WTC11 (cell line): Measurements from ENCODE around the gene STAMBPL1. TPM values are rescaled to one million over a fixed set of nuclear protein-coding genes. Genes with fewer than 3 reads are reported as not detected.
"Not testable (repeated sequence)": the region's sequence is repeated elsewhere in the genome, so short reads cannot be mapped to it uniquely, and the experiment has no call there.

Experiments
- ATAC-seq: fragments of 200-7000 bp; cut with Tn5 transposase; 2 replicates; pipeline ENCODE4 v1.10.0; 2021; ENCODE audit warnings: mild to moderate bottlenecking, moderate library complexity
- CTCF ChIA-PET: fragments of 300-600 bp; sonication (Branson Sonifier 250); formaldehyde crosslinking; loops from one replicate; lab custom pipeline; 2021; ENCODE audit warnings: antibody characterized with exemption; lab: Charles Lee
- POLR2A ChIA-PET: fragments of 350-600 bp; sonication (Branson Sonifier 250); formaldehyde crosslinking; loops from one replicate; lab custom pipeline; 2021; ENCODE audit warnings: antibody characterized with exemption; lab: Charles Lee
- DNase-seq: peaks from one replicate; pipeline ENCODE4 v3.0.0; 2021; ENCODE audit warnings: low spot score
- H3K27ac Mint-ChIP-seq: 2 replicates; pipeline ENCODE4 v1.8.0; 2021; ENCODE audit warnings: mixed read lengths
- H3K27me3 Mint-ChIP-seq: 2 replicates; pipeline ENCODE4 v1.8.0; 2021; ENCODE audit warnings: low read depth, mild to moderate bottlenecking, moderate library complexity, mixed read lengths
- H3K36me3 Mint-ChIP-seq: 2 replicates; pipeline ENCODE4 v1.8.0; 2021; ENCODE audit warnings: mixed read lengths
- H3K4me1 Mint-ChIP-seq: 2 replicates; pipeline ENCODE4 v1.8.0; 2022; ENCODE audit warnings: mixed read lengths
- H3K4me3 Mint-ChIP-seq: 2 replicates; pipeline ENCODE4 v1.8.0; 2021; ENCODE audit warnings: mild to moderate bottlenecking, moderate library complexity, mixed read lengths
- H3K9me3 Mint-ChIP-seq: 2 replicates; pipeline ENCODE4 v1.8.0; 2021; ENCODE audit warnings: mixed read lengths
- ATF2 ChIP-seq: sonication (generic); formaldehyde crosslinking; IDR thresholded peaks from 2 replicates; pipeline ENCODE4 v1.8.1; 2022; ENCODE audit warnings: low read depth, missing genetic modification reagents, borderline replicate concordance
- CREM ChIP-seq: sonication (generic); formaldehyde crosslinking; IDR thresholded peaks from 2 replicates; pipeline ENCODE4 v1.8.1; 2022; ENCODE audit warnings: mild to moderate bottlenecking, missing genetic modification reagents, moderate library complexity
- GABPB1 ChIP-seq: sonication (generic); formaldehyde crosslinking; IDR thresholded peaks from 2 replicates; pipeline ENCODE4 v1.8.1; 2023; ENCODE audit warnings: mild to moderate bottlenecking, missing genetic modification reagents
- MYBL2 ChIP-seq: sonication (generic); formaldehyde crosslinking; IDR thresholded peaks from 2 replicates; pipeline ENCODE4 v1.8.1; 2023; ENCODE audit warnings: mild to moderate bottlenecking, moderate library complexity, missing genetic modification reagents
- TCF7 ChIP-seq: sonication (generic); formaldehyde crosslinking; IDR thresholded peaks from 2 replicates; pipeline ENCODE4 v1.8.0; 2022; ENCODE audit warnings: mild to moderate bottlenecking, low read depth, missing genetic modification reagents, moderate library complexity
- TEAD1 ChIP-seq: sonication (generic); formaldehyde crosslinking; IDR thresholded peaks from 2 replicates; pipeline ENCODE4 v1.8.0; 2022; ENCODE audit warnings: mild to moderate bottlenecking, missing genetic modification reagents
- ZNF425 ChIP-seq: fragments of 250-450 bp; sonication (Bioruptor Pico); conservative IDR thresholded peaks from 2 replicates; pipeline ENCODE4 v1.9.0; 2021; ENCODE audit warnings: mild to moderate bottlenecking
- total RNA-seq: library from RNA; stranded (reverse); gene quantifications from 3 replicates; pipeline ENCODE4 v1.2.3, GENCODE V29; 2021
- TF ChIP-seq, protein P1 (sequence below): fragments of 250-450 bp; sonication (Bioruptor Pico); IDR thresholded peaks from 2 replicates; pipeline ENCODE4 v1.9.0; 2021; ENCODE audit warnings: mild to moderate bottlenecking, borderline replicate concordance
- TF ChIP-seq, protein P2 (sequence below): sonication (generic); formaldehyde crosslinking; IDR thresholded peaks from 2 replicates; pipeline ENCODE4 v1.8.0; 2023; ENCODE audit warnings: missing genetic modification reagents, mild to moderate bottlenecking, borderline replicate concordance
- TF ChIP-seq, protein P3 (sequence below): fragments of 200-600 bp; IDR thresholded peaks from 2 replicates; pipeline ENCODE4 v1.8.0; 2022; ENCODE audit warnings: antibody characterized with exemption

STAMBPL1 gene
- total RNA-seq, 1 experiment from 2014 or later, result 3.9 TPM

DNA sequence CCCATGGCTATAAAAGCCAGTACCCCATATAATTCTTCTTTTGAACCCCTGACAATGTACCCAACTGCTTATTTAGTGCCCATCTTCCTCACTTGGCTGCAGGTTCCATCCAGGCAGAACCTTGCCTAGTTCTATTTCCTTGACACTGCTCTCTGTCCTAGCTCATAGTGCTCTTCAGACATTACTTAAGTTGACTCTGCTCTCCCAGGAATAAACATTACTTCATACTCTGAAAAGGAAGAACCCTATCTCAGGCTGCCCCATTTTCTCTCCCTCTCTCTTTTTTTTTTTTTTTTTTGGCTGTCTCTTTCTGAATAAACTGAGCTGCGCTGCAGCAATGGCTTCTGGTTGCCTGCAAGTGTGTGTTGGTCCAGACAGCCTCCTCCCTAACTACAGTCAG, 51.5 kb downstream of the STAMBPL1 start (continued):
- TF ChIP-seq, protein P1, sequence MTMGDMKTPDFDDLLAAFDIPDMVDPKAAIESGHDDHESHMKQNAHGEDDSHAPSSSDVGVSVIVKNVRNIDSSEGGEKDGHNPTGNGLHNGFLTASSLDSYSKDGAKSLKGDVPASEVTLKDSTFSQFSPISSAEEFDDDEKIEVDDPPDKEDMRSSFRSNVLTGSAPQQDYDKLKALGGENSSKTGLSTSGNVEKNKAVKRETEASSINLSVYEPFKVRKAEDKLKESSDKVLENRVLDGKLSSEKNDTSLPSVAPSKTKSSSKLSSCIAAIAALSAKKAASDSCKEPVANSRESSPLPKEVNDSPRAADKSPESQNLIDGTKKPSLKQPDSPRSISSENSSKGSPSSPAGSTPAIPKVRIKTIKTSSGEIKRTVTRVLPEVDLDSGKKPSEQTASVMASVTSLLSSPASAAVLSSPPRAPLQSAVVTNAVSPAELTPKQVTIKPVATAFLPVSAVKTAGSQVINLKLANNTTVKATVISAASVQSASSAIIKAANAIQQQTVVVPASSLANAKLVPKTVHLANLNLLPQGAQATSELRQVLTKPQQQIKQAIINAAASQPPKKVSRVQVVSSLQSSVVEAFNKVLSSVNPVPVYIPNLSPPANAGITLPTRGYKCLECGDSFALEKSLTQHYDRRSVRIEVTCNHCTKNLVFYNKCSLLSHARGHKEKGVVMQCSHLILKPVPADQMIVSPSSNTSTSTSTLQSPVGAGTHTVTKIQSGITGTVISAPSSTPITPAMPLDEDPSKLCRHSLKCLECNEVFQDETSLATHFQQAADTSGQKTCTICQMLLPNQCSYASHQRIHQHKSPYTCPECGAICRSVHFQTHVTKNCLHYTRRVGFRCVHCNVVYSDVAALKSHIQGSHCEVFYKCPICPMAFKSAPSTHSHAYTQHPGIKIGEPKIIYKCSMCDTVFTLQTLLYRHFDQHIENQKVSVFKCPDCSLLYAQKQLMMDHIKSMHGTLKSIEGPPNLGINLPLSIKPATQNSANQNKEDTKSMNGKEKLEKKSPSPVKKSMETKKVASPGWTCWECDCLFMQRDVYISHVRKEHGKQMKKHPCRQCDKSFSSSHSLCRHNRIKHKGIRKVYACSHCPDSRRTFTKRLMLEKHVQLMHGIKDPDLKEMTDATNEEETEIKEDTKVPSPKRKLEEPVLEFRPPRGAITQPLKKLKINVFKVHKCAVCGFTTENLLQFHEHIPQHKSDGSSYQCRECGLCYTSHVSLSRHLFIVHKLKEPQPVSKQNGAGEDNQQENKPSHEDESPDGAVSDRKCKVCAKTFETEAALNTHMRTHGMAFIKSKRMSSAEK (CRISPR knock-in tag), result no peak
- TF ChIP-seq TCF7 (CRISPR knock-in tag) (no peak), MYBL2 (CRISPR knock-in tag) (no peak), CREM (CRISPR knock-in tag) (no peak), ZNF425 (CRISPR knock-in tag) (no peak), ATF2 (no peak)
- TF ChIP-seq, protein P2, sequence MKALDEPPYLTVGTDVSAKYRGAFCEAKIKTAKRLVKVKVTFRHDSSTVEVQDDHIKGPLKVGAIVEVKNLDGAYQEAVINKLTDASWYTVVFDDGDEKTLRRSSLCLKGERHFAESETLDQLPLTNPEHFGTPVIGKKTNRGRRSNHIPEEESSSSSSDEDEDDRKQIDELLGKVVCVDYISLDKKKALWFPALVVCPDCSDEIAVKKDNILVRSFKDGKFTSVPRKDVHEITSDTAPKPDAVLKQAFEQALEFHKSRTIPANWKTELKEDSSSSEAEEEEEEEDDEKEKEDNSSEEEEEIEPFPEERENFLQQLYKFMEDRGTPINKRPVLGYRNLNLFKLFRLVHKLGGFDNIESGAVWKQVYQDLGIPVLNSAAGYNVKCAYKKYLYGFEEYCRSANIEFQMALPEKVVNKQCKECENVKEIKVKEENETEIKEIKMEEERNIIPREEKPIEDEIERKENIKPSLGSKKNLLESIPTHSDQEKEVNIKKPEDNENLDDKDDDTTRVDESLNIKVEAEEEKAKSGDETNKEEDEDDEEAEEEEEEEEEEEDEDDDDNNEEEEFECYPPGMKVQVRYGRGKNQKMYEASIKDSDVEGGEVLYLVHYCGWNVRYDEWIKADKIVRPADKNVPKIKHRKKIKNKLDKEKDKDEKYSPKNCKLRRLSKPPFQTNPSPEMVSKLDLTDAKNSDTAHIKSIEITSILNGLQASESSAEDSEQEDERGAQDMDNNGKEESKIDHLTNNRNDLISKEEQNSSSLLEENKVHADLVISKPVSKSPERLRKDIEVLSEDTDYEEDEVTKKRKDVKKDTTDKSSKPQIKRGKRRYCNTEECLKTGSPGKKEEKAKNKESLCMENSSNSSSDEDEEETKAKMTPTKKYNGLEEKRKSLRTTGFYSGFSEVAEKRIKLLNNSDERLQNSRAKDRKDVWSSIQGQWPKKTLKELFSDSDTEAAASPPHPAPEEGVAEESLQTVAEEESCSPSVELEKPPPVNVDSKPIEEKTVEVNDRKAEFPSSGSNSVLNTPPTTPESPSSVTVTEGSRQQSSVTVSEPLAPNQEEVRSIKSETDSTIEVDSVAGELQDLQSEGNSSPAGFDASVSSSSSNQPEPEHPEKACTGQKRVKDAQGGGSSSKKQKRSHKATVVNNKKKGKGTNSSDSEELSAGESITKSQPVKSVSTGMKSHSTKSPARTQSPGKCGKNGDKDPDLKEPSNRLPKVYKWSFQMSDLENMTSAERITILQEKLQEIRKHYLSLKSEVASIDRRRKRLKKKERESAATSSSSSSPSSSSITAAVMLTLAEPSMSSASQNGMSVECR (CRISPR knock-in tag), result no peak

DNA sequence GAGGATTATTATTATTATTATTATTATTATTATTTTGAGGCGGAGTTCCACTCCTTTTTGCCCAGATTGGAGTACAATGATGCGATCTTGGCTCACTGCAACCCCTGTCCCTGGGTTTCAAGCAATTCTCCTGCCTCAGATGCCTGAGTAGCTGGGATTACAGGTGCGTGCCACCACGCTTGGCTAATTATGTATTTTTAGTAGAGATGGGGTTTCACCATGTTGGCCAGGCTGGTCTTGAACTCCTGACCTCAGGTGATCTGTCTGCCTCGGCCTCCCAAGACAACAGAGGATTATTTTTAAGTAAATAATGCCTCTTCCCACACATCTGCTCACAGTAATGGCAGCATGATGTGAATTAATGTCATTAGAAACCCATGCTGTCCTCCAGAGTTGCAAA, 52.0 kb downstream of the STAMBPL1 start:
- H3K36me3 Mint-ChIP-seq, ATAC-seq, H3K9me3 Mint-ChIP-seq, H3K27ac Mint-ChIP-seq, DNase-seq, POLR2A ChIA-PET, H3K4me3 Mint-ChIP-seq, H3K27me3 Mint-ChIP-seq: not testable (repeated sequence)
- CTCF ChIA-PET, result interaction anchor here (0.6 to 3.4 kb wide), 42 partner anchors 11 to 287 kb away, joined by 3 to 84 read pairs (median 4); partner anchors contain the start of genes CH25H, FAS and STAMBPL1
- H3K4me1 Mint-ChIP-seq, result peaks cover 16% of the 10 kb centered on the region

GRCh38 chr10:88932539-88933256, 52.7 kb downstream of the STAMBPL1 start:
- ChIA-PET CTCF (interaction anchor here (0.6 to 3.4 kb wide), 42 partner anchors 11 to 302 kb away, joined by 3 to 84 read pairs (median 4); partner anchors contain the start of genes CH25H, FAS and STAMBPL1), POLR2A (interaction anchor here (1.0 kb wide), 1 partner anchor 58 kb away, joined by 3 read pairs; the partner anchor contains the start of gene FAS)
- DNase-seq, result peak; percentile 53

More at GRCh38 chr10:88932539-88933256, 52.7 kb downstream of the STAMBPL1 start:
- Mint-ChIP-seq H3K36me3 (no peaks in the 10 kb centered on the region), H3K27me3 (no peaks in the 10 kb centered on the region), H3K9me3 (no peaks in the 10 kb centered on the region), H3K4me3 (no peak overlapping the region), H3K4me1 (peaks cover 13% of the 10 kb centered on the region), H3K27ac (peak overlapping the region; percentile 79; the same call in 1 of the 2 replicates)
- peak; percentile 56; the same call in 1 of the 2 replicates for TF ChIP-seq TEAD1 (CRISPR knock-in tag)
- TF ChIP-seq, protein P3, sequence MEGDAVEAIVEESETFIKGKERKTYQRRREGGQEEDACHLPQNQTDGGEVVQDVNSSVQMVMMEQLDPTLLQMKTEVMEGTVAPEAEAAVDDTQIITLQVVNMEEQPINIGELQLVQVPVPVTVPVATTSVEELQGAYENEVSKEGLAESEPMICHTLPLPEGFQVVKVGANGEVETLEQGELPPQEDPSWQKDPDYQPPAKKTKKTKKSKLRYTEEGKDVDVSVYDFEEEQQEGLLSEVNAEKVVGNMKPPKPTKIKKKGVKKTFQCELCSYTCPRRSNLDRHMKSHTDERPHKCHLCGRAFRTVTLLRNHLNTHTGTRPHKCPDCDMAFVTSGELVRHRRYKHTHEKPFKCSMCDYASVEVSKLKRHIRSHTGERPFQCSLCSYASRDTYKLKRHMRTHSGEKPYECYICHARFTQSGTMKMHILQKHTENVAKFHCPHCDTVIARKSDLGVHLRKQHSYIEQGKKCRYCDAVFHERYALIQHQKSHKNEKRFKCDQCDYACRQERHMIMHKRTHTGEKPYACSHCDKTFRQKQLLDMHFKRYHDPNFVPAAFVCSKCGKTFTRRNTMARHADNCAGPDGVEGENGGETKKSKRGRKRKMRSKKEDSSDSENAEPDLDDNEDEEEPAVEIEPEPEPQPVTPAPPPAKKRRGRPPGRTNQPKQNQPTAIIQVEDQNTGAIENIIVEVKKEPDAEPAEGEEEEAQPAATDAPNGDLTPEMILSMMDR, result peak; percentile 75
- no peak for TF ChIP-seq GABPB1
- peak; percentile 88 for ATAC-seq
